Suprapubic skin (tissue), 4 donors: ENCODE data around the gene PCSK5.

ENCODE experiments used
- POLR2A ChIP-seq, 2 donors: fragments of 450-650 bp; IDR thresholded peaks; one replicate each; pipeline ENCODE4 v1.6.1; 2017; ENCODE audit warnings: antibody characterized with exemption in 2 of 2, mild to moderate bottlenecking in 2 of 2, moderate library complexity in 2 of 2
- POLR2AphosphoS5 ChIP-seq, 3 donors: sonication (generic); formaldehyde crosslinking; IDR thresholded peaks; one replicate each; pipeline ENCODE4 v1.6.1; 2017; ENCODE audit warnings: antibody characterized with exemption in 3 of 3
- TF ChIP-seq, protein P1 (sequence below), 2 donors: fragments of 200-600 bp in 1 of 2; fragments of 450-650 bp in 1 of 2; sonication (generic) in 1 of 2; IDR thresholded peaks; one replicate each; pipeline ENCODE4 v1.5.1; 2016 to 2019; ENCODE audit warnings: antibody characterized with exemption in 2 of 2, mild to moderate bottlenecking in 1 of 2, moderate library complexity in 1 of 2

DNA sequence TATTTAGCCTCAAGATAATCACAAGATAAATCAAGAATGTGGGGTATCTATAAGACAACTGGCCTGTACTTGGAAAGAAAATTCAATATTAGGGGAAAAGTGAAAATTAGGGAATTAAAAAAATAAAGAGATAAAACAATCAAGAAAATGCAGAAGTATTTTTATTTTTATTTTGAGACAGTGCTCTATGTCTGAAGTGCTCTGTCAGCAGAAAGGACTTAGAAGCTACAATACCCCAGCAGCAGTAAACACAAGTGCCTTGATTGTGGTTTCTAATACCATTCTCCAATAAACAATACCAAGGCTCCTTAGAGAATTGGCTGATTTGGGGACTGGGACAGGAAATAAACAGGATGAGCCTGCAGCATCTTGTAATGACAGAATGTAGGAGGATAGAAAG is 358.8 kb downstream of the PCSK5 start:
- TF ChIP-seq, protein P1, sequence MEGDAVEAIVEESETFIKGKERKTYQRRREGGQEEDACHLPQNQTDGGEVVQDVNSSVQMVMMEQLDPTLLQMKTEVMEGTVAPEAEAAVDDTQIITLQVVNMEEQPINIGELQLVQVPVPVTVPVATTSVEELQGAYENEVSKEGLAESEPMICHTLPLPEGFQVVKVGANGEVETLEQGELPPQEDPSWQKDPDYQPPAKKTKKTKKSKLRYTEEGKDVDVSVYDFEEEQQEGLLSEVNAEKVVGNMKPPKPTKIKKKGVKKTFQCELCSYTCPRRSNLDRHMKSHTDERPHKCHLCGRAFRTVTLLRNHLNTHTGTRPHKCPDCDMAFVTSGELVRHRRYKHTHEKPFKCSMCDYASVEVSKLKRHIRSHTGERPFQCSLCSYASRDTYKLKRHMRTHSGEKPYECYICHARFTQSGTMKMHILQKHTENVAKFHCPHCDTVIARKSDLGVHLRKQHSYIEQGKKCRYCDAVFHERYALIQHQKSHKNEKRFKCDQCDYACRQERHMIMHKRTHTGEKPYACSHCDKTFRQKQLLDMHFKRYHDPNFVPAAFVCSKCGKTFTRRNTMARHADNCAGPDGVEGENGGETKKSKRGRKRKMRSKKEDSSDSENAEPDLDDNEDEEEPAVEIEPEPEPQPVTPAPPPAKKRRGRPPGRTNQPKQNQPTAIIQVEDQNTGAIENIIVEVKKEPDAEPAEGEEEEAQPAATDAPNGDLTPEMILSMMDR (IDR thresholded peaks at IDR 0.05) = no peak
- no peak for TF ChIP-seq POLR2A (IDR thresholded peaks at IDR 0.05)
- TF ChIP-seq POLR2AphosphoS5 (IDR thresholded peaks at IDR 0.05) = no peak
